ENCODE results near the gene LYRM2. TPM values are rescaled to one million over a fixed set of nuclear protein-coding genes. Genes with fewer than 3 reads are reported as not detected.

The LYRM2 gene
- total and polyA plus RNA-seq, 3 donors from 2014 or later = 18.6 to 32.5 (median 24.8) TPM

- TF ChIP-seq, protein P1, sequence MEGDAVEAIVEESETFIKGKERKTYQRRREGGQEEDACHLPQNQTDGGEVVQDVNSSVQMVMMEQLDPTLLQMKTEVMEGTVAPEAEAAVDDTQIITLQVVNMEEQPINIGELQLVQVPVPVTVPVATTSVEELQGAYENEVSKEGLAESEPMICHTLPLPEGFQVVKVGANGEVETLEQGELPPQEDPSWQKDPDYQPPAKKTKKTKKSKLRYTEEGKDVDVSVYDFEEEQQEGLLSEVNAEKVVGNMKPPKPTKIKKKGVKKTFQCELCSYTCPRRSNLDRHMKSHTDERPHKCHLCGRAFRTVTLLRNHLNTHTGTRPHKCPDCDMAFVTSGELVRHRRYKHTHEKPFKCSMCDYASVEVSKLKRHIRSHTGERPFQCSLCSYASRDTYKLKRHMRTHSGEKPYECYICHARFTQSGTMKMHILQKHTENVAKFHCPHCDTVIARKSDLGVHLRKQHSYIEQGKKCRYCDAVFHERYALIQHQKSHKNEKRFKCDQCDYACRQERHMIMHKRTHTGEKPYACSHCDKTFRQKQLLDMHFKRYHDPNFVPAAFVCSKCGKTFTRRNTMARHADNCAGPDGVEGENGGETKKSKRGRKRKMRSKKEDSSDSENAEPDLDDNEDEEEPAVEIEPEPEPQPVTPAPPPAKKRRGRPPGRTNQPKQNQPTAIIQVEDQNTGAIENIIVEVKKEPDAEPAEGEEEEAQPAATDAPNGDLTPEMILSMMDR (IDR thresholded peaks at IDR 0.05) = no peak
- no peak for TF ChIP-seq POLR2A (IDR thresholded peaks at IDR 0.05)
- H3K27me3 ChIP-seq = no peaks in the 10 kb centered on the region
- DNase-seq = no peak
- H3K36me3 ChIP-seq (ENCODE audit: low read depth, missing control alignments) = no peaks in the 10 kb centered on the region
- WGBS, 2 donors = 83 to 92% methylated on average over 5 of the region's 5 CpGs
- H3K4me1 ChIP-seq = peaks cover 12% of the 10 kb centered on the region
- intact Hi-C loops (cut with DNase I; ENCODE audit: low total_unique reads) = no loop called here
- H3K4me3 ChIP-seq = no peak overlapping the region
- no peaks in the 10 kb centered on the region for H3K9me3 ChIP-seq
- no peak overlapping the region for H3K27ac ChIP-seq
Observed at GRCh38 chr6:89667872-89668556, 29.5 kb upstream of the LYRM2 start.

- TF ChIP-seq POLR2A (IDR thresholded peaks at IDR 0.05) = no peak
- TF ChIP-seq, protein P1 (IDR thresholded peaks at IDR 0.05) = no peak
- Histone ChIP-seq H3K36me3 (ENCODE audit: low read depth, missing control alignments) (no peaks in the 10 kb centered on the region), H3K4me1 (no peaks in the 10 kb centered on the region), H3K9me3 (no peaks in the 10 kb centered on the region), H3K4me3 (no peak overlapping the region), H3K27ac (no peak overlapping the region), H3K27me3 (no peaks in the 10 kb centered on the region)
- intact Hi-C loops (cut with DNase I; ENCODE audit: low total_unique reads) = no loop called here
- WGBS, 2 donors = 94 to 97% methylated on average over 4 of the region's 4 CpGs
- DNase-seq = no peak
Observed at GRCh38 chr6:89662659-89663223, 24.2 kb upstream of the LYRM2 start.

DNA sequence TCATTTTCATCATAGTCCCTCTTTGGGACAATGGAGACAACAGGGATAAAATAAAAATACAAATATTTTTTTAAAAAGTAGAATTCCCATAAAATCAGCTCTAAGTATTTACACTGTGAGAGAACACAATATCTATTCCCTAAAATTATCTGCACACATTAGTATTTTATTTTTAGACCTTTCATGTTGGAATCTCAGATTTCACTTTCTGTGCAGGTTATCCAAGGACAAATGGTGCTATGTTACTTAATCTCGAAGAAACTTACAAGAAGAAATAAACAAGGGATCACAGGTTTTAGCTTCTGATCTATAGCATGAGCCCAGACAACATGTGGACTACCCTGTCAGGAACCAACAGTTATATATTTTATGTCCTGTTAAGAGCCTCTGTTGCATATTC is 23.0 kb upstream of the LYRM2 start:
- no peak for TF ChIP-seq POLR2A (IDR thresholded peaks at IDR 0.05)
- TF ChIP-seq, protein P1 (IDR thresholded peaks at IDR 0.05) = no peak
- Histone ChIP-seq H3K36me3 (ENCODE audit: low read depth, missing control alignments) (no peaks in the 10 kb centered on the region), H3K9me3 (no peaks in the 10 kb centered on the region), H3K27me3 (no peaks in the 10 kb centered on the region), H3K4me3 (no peak overlapping the region), H3K4me1 (no peaks in the 10 kb centered on the region), H3K27ac (no peak overlapping the region)
- DNase-seq = no peak
- WGBS, 2 donors = 27 to 58% methylated on average over 1 of the region's 1 CpG
- intact Hi-C loops (cut with DNase I; ENCODE audit: low total_unique reads) = no loop called here

- TF ChIP-seq, protein P1 (IDR thresholded peaks at IDR 0.05) = no peak
- TF ChIP-seq POLR2A (IDR thresholded peaks at IDR 0.05) = no peak
- Histone ChIP-seq H3K4me3 (no peak overlapping the region), H3K9me3 (no peaks in the 10 kb centered on the region), H3K36me3 (ENCODE audit: low read depth, missing control alignments) (no peaks in the 10 kb centered on the region), H3K4me1 (no peaks in the 10 kb centered on the region), H3K27ac (no peak overlapping the region), H3K27me3 (no peaks in the 10 kb centered on the region)
- 89 to 93% methylated on average over 4 of the region's 4 CpGs for WGBS, 2 donors
- intact Hi-C loops (cut with DNase I; ENCODE audit: low total_unique reads) = no loop called here
- DNase-seq = no peak
Observed at GRCh38 chr6:89660981-89661380, 22.4 kb upstream of the LYRM2 start.
